Measurements from ENCODE around the gene RAB3GAP1. TPM values are rescaled to one million over a fixed set of nuclear protein-coding genes. Genes with fewer than 3 reads are reported as not detected.
"Not testable (repeated sequence)": the region's sequence is repeated elsewhere in the genome, so short reads cannot be mapped to it uniquely, and the experiment has no call there.

The RAB3GAP1 gene
- total RNA-seq, 1 donor from 2014 or later: 67.4 TPM

DNA sequence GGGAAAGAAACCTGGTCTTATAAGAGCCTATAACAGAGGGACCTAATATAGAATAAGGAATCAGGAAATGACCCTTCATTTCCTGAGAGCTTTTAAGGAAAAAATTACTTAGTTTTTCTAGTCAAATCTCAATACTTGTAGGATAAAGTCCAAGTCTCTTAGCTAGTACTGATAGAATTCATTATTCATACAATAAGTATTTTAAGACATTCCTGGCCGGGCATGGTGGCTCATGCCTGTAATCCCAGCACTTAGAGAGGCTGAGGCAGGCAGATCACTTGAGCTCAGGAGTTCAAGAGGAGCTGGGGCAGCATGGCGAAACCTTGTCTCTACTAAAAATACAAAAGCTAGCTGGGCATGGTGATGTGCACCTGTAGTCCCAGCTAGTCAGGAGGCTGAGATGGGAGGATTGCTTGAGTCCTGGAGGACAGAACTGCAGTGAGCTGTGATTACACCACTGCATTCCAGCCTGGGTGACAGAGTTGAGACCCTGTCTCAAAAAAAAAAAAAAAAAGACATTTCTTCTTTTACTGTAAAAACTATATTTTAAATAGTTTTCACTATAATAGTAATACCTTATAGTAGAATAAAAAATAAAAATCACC is 3.2 kb downstream of the RAB3GAP1 start:
- peak; percentile 54 for DNase-seq

DNA sequence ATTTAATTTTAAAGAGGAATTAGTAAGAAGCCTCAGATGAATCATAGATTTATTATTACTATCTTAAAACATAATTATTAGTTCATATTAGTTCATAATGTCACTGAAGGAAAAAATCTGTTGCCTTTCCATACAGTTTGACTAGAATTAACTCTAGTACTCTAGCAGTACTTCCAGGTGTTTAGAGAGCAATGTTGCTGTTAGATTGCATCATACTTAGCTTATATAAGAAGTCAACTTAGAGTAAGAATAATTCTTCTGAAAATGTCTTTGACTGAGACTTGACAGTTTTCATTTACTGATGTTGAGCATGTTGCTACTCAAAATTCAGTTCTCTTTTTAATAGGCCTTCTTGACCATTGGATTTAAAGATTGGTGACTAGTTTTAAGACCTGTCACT is 4.7 kb downstream of the RAB3GAP1 start:
- no peak for DNase-seq

DNA sequence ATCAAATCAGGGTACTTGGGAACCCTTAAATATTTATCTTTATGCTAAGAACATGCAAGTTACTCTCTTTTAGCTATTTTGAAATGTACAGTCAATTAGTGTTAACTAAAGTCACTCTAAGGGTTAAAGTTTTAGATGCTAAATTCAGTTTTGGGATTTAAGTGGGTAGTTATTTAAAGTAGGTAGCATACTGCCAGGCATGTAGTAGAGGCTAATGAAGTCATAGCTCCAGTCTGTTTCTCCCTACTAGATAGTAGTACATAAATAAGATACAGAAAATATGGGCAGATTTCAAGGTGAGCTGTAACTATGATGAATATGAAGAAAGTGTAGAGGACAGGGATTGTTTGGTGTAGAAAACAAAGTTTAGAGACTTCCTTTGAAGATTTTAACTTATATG is 7.5 kb downstream of the RAB3GAP1 start:
- DNase-seq: no peak

DNA sequence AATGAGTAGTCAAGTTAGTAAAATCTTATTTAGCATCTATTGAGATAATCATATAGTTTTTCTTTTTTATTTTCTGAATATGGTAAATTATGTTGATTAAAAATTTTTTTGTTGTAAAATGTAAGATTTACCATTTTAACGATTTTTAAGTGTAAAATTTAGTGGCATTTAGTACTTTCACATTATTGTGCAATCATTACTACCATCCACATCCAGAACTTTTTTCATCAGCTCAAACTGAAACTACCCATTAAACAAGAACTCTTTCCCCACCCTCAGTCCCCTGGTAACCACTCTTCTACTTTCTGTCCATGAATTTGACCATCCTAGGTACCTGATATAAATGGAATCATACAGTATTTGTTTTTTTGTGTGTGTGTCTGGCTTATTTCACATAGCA is 11.1 kb downstream of the RAB3GAP1 start:
- no peak for DNase-seq

DNA sequence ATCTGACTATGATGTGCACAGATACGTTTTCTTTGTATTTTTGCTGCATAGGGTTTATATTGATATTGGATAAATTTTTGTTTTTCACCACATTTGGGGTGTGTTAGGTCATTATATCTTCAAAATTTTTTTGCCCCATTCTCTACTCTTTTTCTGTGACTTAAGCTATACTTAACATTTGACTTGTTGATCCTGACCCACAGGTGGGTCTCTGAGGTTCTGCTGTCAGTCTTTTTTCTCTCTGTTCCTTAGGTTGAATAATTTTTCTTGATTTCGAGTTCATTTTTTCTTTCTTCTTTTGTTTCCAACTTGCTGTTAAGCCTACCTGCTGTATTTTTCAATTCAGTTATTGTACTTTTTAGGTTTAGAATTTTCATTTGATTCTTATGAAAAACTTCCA is 12.1 kb downstream of the RAB3GAP1 start:
- DNase-seq: no peak

DNA sequence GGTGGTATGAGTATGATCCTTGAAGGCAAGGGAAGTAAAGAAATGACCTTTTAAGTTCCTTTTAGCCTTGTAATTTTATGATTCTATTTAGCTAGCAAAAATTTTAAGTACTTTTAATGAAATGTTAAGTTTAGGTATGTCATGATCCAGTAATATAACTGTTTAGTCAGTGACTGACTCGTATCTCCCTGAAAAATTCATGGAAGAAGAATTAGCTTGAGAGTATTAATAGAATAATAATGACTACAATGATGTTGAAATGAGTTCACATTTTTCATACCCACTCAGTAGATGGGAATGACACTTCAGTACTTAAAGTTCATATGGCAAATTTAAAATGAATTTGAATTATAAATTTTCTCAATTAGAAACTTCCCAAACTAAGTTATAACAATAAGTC is 14.6 kb downstream of the RAB3GAP1 start:
- DNase-seq: no peak

DNA sequence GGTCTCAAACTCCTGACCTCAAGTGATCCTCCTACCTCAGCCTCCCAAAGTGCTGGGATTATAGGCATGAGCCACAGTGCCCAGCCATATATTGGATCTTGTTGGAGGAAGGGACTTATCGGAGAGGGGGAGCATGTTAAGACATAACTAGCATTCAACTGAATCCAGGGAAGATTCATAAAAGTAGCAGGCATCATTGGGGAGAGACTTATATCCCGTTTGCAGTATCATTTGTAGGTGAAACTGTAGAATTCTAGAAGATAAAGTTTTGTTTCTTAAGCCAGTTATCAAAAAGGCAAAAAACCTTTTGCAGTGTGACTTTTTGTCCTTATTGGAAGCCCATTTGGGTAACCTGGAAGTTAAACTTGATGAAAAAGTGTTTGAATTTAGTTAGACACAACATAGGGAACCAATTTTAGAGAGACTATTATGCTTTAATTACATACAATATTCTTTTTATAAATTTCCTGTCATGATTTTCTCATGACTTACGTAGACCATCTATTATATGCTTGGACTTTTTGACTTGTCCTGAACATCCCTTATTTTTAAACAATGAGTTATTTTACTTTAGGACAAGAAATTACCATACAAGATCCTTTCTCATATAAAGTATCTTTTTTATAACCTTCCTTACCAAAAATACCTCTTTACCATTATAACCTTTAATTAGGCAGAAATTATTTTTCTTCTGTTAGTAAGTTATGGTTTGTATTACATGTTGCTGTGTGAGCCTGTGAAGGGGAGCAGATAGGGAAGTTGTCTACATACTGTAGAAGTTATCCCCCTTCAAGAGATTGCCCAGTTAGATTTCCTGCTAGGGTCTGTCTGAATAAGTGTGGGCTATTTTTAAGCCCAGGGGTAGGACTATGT is 20.3 kb downstream of the RAB3GAP1 start:
- DNase-seq: no peak

DNA sequence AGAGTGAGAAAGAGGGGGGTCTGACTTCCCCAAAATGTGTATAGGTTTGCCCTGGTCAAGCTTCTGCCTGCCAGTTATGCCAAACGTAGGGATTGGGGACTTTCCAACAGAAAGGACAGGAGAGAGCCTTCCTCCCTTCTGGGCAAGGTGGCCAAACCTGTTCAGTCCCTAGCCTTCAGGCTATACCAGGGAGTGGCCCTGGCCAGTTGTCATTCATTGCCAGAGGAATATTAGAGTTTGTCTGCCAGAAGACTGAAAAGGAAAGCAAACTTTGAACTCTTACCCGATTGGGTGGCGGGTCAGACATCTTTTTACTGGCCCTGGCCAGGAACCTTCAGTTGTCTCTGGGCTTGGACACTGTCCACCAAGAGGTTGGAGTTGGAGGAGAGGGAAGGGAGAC is 22.1 kb downstream of the RAB3GAP1 start:
- no peak for DNase-seq

DNA sequence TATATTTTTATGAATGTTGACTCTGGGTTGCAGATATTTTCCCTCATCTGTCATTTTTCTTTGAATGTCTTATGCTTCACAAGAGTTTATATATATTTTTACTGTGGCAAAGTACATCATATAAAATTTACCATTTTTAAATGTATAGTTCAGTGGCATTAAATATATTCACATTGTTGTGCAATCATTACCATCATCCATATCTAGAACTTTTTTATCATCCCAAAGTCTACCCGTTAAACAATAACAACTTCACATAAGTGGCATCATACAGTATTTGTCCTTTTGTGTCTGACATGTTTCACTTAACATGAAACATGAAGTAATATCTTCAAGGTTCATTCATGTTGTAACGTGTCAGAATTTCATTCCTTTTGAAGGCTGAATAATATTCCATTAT is 24.5 kb downstream of the RAB3GAP1 start:
- DNase-seq: no peak

DNA sequence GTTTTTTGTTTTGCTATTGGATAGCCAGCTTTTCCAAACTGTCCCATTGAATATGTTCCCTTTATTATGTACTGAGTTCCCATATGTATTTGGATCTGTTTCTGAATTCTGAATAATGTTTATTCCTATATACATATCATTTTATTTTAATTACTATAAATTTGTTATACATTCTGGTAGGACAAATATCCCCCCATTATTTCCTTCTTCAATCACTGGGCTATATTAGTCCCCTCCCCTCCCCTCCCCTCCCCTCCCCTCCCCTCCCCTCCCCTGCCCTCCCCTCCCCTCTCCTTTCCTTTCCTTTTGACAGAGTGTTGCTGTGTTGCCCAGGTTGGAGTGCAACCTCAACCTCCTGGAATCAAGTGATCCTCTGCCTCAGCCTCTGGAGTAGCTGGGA is 26.3 kb downstream of the RAB3GAP1 start:
- DNase-seq: no peak

DNA sequence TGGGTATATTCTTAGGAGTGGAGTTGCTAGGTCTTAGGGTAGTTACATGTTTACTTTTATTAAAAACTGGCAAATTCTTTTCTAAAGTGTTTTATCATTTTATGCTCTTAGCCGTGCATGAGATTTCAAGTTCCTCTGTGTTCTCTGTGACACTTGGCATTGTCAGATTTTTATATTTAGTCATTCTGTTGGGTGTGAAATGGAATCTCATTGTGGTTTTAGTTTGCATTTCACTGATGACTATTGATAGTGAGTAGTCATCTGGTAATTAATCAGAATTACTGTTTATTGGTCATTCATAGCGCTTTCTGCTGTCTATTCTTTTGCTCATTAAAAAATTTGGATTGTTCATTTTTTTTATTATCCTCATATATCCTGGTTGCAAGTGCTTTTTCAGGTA is 34.1 kb downstream of the RAB3GAP1 start:
- no peak for DNase-seq

DNA sequence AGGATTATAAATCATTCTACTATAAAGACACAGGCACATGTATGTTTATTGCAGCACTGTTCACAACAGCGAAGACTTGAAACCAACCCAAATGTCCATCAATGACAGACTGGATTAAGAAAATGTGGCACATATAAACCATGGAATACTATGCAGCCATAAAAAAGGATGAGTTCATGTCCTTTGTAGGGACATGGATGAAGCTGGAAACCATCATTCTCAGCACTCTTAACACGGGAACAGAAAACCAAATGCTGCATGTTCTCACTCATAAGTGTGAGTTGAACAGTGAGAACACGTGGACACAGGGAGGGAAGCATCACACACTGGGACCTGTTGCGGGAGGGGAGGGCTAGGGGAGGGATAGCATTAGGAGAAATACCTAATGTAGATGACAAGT is 37.5 kb downstream of the RAB3GAP1 start:
- not testable (repeated sequence) for DNase-seq

DNA sequence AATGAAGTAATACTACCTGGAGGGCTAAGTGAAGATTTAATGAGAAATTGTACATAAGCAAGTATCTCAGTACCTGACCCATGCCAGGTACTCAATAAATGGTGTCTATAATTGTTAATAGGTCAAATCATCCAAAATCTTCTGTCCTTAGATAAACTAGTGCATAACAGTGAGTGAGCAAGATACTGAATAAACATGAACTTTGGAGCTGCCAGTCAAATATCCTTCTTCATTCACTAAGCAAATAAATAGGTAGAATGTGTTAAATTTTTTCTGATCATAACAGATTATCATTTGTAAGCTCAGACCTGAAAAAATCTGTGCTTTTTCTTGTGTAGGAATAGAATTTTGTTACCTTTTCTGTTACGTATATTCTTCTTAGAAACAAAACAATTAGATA is 39.6 kb downstream of the RAB3GAP1 start:
- DNase-seq: no peak

DNA sequence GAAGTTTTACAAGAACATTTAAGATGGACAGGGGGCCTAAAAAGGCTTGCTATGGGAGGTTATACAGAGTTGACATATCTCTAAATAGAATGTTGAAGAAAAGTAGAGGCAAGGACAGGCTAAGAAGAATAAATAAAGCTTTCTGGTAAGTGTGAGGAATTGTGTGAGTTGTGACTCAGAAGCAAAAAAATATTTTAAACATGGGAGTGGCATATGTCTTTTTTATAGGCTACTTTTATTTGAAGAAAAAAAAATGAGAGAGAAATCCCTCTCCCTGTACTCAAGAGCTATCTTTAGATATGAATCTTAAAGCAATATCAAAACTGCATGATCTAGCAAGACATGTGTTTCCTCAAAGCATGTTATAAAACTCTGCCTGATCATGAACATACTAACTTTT is 41.1 kb downstream of the RAB3GAP1 start:
- DNase-seq: no peak

DNA sequence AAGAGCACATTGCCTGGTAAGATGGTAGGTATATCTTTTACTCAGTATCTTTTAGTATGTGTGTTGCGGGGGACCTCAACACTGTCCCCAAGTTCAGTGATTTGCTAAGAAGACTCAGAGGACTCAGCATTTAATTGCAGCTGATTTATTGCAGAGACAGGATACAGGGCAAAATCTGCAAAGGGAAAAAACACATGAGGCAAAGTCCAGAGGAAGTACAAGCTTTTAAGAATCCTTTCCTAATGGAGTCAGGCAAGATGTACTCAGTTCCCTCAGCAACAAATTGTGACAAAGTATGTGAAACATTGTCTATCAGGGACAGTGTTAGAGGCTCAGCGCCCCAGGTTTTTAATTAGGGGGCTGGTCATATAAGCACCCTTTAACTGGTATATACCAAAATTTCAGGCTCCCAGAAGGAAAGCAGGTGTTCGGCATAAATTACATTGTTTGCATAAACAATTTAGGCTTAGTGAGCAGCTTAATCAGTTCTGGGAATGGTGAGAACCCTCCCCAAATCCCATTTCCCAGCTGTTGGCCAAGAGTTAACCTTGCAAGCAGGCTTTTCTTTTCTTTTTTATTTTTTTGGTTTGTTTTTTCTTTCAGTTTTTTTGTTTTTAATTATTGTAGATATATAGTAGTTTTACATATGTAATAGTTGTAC is 41.7 kb downstream of the RAB3GAP1 start:
- no peak for DNase-seq

DNA sequence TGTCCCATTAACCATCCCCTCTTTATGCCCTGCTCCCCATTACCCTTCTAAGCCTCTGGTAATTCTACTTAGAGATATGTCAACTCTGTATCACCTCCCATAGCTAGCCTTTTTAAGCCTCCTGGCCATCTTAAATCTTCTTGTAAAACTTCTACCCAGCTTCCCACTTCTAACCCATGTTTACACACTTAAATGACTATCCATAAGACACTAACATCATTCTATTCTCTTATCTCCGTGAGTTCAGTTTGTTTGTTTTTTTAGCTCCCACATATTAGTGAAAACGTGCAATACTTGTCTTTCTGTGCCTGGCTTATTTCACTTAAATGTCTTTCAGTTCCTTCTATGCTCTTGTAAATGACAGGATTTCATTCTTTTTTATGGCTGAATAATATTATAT is 42.4 kb downstream of the RAB3GAP1 start:
- DNase-seq: no peak

DNA sequence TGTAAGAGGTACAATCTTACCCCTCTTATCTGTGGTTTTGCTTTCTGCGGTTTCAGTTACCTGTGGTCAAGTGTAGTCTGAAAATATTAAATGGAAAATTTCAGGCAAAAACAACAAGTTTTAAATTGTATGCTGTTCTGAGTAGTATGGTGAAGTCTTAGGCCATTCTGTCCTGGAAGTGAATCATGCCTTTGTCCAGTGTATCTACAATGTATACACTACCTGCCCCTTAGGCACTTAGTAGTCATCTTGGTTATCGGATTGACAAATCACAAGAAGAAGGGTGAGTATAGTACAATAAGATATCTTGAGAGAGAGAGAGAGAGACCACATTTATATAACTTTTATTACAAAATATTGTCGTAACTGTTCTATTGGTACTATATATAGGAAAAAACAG is 43.5 kb downstream of the RAB3GAP1 start:
- DNase-seq: no peak

DNA sequence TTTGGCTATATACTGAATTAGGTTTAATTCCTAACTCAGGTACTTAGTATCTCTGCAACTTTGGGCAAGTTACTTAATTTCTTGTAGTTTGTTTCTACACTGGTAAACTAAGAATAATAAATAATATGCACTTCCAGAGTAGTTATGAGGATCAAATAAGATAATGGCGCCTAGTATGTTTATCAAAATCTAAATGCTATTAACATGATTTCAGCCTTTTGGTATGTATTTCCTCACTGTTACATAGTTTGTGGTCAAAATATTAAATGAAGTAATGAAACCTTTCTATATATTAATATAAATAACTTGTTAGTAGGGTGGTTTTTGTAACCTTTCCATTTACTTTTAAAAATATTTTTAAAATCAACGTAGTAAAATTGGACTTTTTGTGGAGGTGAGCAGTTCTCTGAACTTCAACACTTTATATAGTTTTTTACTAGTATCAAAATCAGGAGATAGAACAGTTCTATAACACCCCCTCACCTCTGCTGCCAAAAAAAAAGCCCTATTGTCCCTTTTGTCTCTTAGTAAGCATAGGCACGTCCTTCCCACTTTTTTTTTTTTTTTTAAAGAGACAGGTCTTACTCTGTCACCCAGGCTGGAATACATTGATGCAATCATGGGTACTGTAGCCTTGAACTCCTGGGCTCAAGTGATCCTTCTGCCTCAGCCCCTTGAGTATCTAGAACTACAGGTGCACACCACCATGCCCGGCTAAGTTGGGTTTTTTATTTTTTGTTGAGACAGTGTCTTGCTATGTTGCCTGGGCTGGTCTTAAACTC is 44.8 kb downstream of the RAB3GAP1 start:
- DNase-seq: no peak

DNA sequence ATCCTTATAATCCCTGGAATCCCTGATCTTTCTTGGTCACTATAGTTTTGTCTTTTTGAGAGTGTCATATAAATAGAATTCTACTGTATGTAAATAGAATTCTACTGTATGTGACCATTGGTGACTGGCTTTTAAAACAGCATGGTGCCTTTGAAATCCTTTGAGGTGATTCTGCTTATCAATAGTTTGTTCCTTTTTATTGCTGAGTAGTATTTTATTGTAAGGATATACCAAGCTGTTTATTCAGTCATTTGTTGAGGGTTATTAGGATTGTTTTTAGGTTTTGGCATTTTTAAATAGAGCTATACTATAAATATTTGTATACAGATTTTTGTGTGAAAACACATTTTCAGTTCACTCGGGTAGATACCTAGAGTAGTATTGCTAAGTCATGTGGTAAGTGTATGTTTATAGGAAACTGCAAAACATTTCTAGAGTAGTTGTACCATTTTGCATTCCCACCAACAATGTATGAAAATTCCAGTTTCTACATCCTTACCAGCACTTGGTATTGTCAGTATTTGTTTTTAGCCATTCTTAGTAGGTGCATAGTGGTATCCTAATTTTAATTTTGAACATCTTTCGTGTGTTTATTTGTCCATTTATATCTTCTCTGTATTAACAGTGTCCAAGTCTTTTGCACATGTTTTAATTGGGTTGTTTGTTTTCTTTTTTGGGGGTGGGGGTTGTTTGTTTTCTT is 45.6 kb downstream of the RAB3GAP1 start:
- no peak for DNase-seq

DNA sequence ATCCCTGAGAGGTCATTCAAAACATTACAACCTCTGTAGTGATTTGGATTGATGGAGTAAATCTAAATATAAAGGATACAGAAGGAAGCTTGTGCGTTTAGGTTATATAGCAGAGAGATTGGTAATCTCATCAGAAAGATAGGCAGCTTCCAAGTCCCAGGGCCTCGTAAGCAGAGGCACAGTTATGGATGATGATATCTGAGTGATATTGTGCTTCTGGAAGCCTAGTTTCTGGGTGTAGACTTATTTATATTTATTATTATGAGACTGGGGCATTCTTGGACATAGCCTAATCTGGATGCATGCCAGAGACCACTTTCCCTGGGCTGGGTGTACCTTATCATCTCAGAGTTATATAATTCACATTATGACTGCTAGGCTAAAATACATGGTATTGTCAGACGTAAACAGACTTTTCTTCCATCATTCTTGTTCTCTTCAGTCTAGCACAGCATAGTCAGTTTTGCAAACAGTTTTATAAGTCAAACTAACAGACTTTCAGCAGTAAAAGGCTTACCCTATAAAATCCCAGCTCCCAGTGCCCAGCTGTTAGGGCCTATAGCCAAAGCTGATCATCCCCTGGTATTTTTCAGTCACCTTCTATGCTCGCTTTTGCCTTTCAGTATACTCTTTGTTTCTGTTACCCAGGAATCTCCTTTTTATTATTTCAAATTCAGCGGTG is 47.9 kb downstream of the RAB3GAP1 start:
- no peak for DNase-seq

DNA sequence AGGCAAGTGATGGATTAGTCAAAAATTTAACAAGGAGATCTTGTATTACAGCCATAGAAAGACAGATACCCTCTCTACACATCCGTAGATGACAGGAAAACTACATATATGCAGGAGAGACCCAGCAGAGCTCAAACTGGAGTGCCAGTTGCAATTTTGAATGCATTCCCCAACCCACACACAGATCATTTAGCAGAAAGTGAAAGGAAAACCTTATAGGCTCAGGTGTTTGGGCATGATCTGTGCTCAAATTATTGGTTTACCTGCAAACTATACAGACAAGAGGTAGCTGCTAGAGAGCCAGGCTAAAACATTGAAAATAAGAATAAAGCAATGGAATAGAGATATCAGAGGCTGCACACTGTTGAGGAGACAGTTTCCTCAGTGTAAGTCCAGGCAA is 51.8 kb downstream of the RAB3GAP1 start:
- no peak for DNase-seq
